Liver (tissue), 9 donors: ENCODE results near the gene TIMP3. TPM values are rescaled to one million over a fixed set of nuclear protein-coding genes. Genes with fewer than 3 reads are reported as not detected.

Experiments used
- DNase-seq: peaks from one replicate; pipeline ENCODE4 v3.0.0-alpha.2; 2017; ENCODE audit warnings: low spot score
- H3K27ac ChIP-seq, 2 donors: one replicate each; pipeline ENCODE4 v1.7.0; 2013; ENCODE audit warnings: inconsistent platforms in 2 of 2, low read length in 2 of 2, control low read depth in 1 of 2, low read depth in 1 of 2, mild to moderate bottlenecking in 1 of 2
- H3K27me3 ChIP-seq, 4 donors: one replicate each; pipeline versions ENCODE4 v1.6.1 to v1.7.0; 2013; ENCODE audit warnings: low read length in 3 of 4, inconsistent platforms in 1 of 4, mild to moderate bottlenecking in 1 of 4, moderate library complexity in 1 of 4; ENCODE audit not compliant: control insufficient read depth in 4 of 4, insufficient read depth in 4 of 4
- H3K36me3 ChIP-seq, 4 donors: one replicate each; pipeline versions ENCODE4 v1.6.1 to v1.7.0; 2013; ENCODE audit warnings: low read length in 3 of 4, mild to moderate bottlenecking in 3 of 4, low read depth in 1 of 4, moderate library complexity in 1 of 4; ENCODE audit not compliant: control insufficient read depth in 4 of 4, insufficient read depth in 3 of 4
- H3K4me1 ChIP-seq, 4 donors: one replicate each; pipeline versions ENCODE4 v1.6.1 to v1.7.0; 2013; ENCODE audit warnings: low read length in 3 of 4, mild to moderate bottlenecking in 3 of 4, moderate library complexity in 1 of 4; ENCODE audit not compliant: control insufficient read depth in 4 of 4, insufficient read depth in 4 of 4
- H3K4me3 ChIP-seq, 3 donors: one replicate each; pipeline versions ENCODE4 v1.6.1 to v1.7.0; 2013; ENCODE audit warnings: low read length in 3 of 3, control low read depth in 1 of 3, low read depth in 1 of 3, mild to moderate bottlenecking in 1 of 3
- H3K9ac ChIP-seq, 2 donors: one replicate each; pipeline ENCODE4 v1.7.0; 2013; ENCODE audit warnings: low read length in 2 of 2, mild to moderate bottlenecking in 2 of 2, moderate library complexity in 2 of 2, control low read depth in 1 of 2, low read depth in 1 of 2
- H3K9me3 ChIP-seq, 4 donors: one replicate each; pipeline versions ENCODE4 v1.6.1 to v1.7.0; 2013; ENCODE audit warnings: low read length in 3 of 4; ENCODE audit not compliant: control insufficient read depth in 4 of 4
- ATF3 ChIP-seq: IDR thresholded peaks from 2 replicates; pipeline ENCODE4 v1.6.1; 2016; ENCODE audit warnings: antibody characterized with exemption
- CTCF ChIP-seq: fragments of 150-350 bp; IDR thresholded peaks from 2 replicates; pipeline ENCODE4 v1.5.1; 2017; ENCODE audit warnings: improper control_type of control experiment, low read depth, low read length; ENCODE audit not compliant: missing input control
- FOXA1 ChIP-seq: IDR thresholded peaks from 2 replicates; pipeline ENCODE4 v1.6.1; 2016; ENCODE audit warnings: antibody characterized with exemption
- FOXA2 ChIP-seq: IDR thresholded peaks from 2 replicates; pipeline ENCODE4 v1.6.1; 2016; ENCODE audit warnings: antibody characterized with exemption
- GABPA ChIP-seq, 2 donors: IDR thresholded peaks in 1 of 2; conservative IDR thresholded peaks in 1 of 2; 2 replicates each; pipeline ENCODE4 v1.6.1; 2016; ENCODE audit warnings: antibody characterized with exemption in 2 of 2, mild to moderate bottlenecking in 1 of 2, moderate library complexity in 1 of 2
- HNF4A ChIP-seq, 2 donors: conservative IDR thresholded peaks; 2 replicates each; pipeline ENCODE4 v1.6.1; 2016; ENCODE audit warnings: antibody characterized with exemption in 2 of 2, mild to moderate bottlenecking in 2 of 2
- HNF4G ChIP-seq: IDR thresholded peaks from 2 replicates; pipeline ENCODE4 v1.6.1; 2016; ENCODE audit warnings: antibody characterized with exemption
- JUND ChIP-seq, 2 donors: IDR thresholded peaks; 2 replicates each; pipeline ENCODE4 v1.6.1; 2016; ENCODE audit warnings: antibody characterized with exemption in 2 of 2
- MAX ChIP-seq: IDR thresholded peaks from 2 replicates; pipeline ENCODE4 v1.6.1; 2016; ENCODE audit warnings: antibody characterized with exemption
- NR2F2 ChIP-seq: IDR thresholded peaks from 2 replicates; pipeline ENCODE4 v1.6.1; 2016; ENCODE audit warnings: antibody characterized with exemption
- RAD21 ChIP-seq, 2 donors: IDR thresholded peaks; 2 replicates each; pipeline ENCODE4 v1.6.1; 2016; ENCODE audit warnings: antibody characterized with exemption in 2 of 2, mild to moderate bottlenecking in 2 of 2
- RXRA ChIP-seq, 2 donors: IDR thresholded peaks; 2 replicates each; pipeline ENCODE4 v1.6.1; 2017 to 2018; ENCODE audit warnings: antibody characterized with exemption in 2 of 2, mild to moderate bottlenecking in 1 of 2
- SP1 ChIP-seq: IDR thresholded peaks from 2 replicates; pipeline ENCODE4 v1.6.1; 2018; ENCODE audit warnings: antibody characterized with exemption, mild to moderate bottlenecking
- TAF1 ChIP-seq: conservative IDR thresholded peaks from 2 replicates; pipeline ENCODE4 v1.6.1; 2016; ENCODE audit warnings: antibody characterized with exemption, mild to moderate bottlenecking
- YY1 ChIP-seq: IDR thresholded peaks from 2 replicates; pipeline ENCODE4 v1.6.1; 2016; ENCODE audit warnings: antibody characterized with exemption, mild to moderate bottlenecking
- WGBS: extraction: QIAGEN DNeasy Blood & Tissue Kit; methylation state at CpG from one replicate; pipeline ENCODE4 v1.1.7; 2013; 5-methylcytosine and 5-hydroxymethylcytosine counted together
- polyA plus RNA-seq, 2 donors: library from polyadenylated mRNA; stranded (reverse) in 1 of 2; unstranded in 1 of 2; fragments of 200-250 nt in 1 of 2; fragments of >200 nt in 1 of 2; fragmentation: Nextera tagmentation in 1 of 2; extraction: Ambion mirVana in 1 of 2; gene quantifications; one replicate each; pipeline versions ENCODE4 v1.2.1 to v1.2.3, GENCODE V29; 2013 to 2015
- total RNA-seq, 2 donors: library from RNA; depleted of rRNA; stranded (reverse); fragments of >200 nt; gene quantifications; one replicate each; pipeline ENCODE4 v1.2.3, GENCODE V29; 2014
- TF ChIP-seq, protein P1 (sequence below): IDR thresholded peaks from 2 replicates; pipeline ENCODE4 v1.6.1; 2016; ENCODE audit warnings: antibody characterized with exemption
- TF ChIP-seq, protein P2 (sequence below): IDR thresholded peaks from 2 replicates; pipeline ENCODE4 v1.6.1; 2016; ENCODE audit warnings: antibody characterized with exemption, mild to moderate bottlenecking
- donor health status: healthy.
- donor health status: healthy.
- donor health status: healthy.
- donor health status: healthy.
- donor health status: healthy.

Gene TIMP3
- total and polyA plus RNA-seq, 4 donors = 28.0 to 44.0 (median 31.2) TPM

DNA sequence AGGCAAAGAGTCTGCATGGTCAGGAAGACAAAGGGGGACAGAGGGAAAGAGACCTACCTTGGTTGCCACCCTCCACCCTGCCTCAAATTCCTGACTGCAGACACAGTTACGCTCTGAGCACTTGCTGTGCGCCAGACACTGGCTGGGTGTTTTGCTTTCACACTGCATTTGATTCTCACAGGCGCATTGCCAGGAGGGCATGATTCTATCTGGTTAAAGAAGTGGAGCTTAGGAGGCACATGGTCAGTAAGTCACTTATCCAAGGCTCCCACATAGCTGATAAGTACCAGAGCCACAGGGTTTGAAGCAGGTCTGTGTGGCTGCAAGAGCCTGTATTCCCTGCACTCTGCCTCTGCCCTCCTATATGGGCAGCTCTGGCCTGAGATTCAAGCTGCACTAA, 103.9 kb downstream of the TIMP3 start:
- no peak overlapping the region for H3K4me3 ChIP-seq
- no peaks in the 10 kb centered on the region for H3K27me3 ChIP-seq
- DNase-seq = no peak
- WGBS = 94% methylated on average over 3 of the region's 3 CpGs
- no peak overlapping the region for H3K27ac ChIP-seq
- no peaks in the 10 kb centered on the region for H3K9me3 ChIP-seq
- H3K4me1 ChIP-seq = no peaks in the 10 kb centered on the region
- no peaks in the 10 kb centered on the region for H3K36me3 ChIP-seq
- TF ChIP-seq NR2F2 (no peak), JUND (IDR thresholded peaks at IDR 0.05) (no peak), RXRA (IDR thresholded peaks at IDR 0.05) (no peak)
- H3K9ac ChIP-seq = no peak overlapping the region

DNA sequence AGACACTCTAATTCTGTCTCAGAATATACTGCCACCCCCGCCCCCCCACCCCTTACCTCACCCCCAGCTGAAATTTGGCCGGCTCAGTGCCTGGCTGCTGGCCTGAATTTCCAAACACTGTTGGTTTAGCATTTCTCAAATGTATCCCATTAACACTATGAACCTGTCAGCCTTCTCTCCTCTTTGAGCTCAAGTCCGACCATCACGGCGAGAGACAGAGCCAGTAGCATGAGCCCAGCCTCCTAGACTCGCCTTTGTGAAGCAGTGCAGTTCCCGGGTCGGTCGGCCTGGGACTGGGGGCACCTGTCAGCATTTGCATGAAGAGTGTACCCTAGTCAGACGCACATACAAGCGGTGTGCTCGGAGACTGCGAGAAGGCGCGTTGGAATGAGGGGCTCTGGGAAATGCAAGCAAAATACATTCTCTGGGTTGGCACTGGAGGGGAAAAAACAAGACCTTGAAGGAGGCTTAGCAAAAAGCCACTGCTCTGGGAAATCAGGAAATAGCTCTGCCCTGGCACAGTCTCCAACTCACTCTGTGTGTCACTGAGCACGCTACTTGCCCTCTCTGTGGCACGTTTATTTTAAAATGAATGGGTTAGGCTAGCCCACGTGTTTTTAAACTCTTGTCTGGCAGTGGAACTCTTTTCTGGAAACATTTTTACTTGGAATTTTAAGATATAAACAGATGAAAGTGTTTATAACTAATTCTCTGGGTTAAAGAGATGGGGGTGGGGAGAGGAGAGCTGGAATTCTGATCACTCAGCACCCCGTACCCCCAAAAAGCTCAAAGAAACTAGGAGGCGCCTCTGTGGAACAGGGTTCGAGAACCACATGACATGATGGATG, 108.3 kb downstream of the TIMP3 start:
- Histone ChIP-seq H3K36me3 (no peaks in the 10 kb centered on the region), H3K4me1 (no peaks in the 10 kb centered on the region), H3K4me3 (no peak overlapping the region), H3K9ac (no peak overlapping the region), H3K9me3 (no peaks in the 10 kb centered on the region), H3K27me3 (no peaks in the 10 kb centered on the region), H3K27ac (no peak overlapping the region)
- no peak for DNase-seq
- TF ChIP-seq, protein P1, sequence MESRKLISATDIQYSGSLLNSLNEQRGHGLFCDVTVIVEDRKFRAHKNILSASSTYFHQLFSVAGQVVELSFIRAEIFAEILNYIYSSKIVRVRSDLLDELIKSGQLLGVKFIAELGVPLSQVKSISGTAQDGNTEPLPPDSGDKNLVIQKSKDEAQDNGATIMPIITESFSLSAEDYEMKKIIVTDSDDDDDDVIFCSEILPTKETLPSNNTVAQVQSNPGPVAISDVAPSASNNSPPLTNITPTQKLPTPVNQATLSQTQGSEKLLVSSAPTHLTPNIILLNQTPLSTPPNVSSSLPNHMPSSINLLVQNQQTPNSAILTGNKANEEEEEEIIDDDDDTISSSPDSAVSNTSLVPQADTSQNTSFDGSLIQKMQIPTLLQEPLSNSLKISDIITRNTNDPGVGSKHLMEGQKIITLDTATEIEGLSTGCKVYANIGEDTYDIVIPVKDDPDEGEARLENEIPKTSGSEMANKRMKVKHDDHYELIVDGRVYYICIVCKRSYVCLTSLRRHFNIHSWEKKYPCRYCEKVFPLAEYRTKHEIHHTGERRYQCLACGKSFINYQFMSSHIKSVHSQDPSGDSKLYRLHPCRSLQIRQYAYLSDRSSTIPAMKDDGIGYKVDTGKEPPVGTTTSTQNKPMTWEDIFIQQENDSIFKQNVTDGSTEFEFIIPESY = no peak
- TF ChIP-seq GABPA (IDR thresholded peaks at IDR 0.05 in 1 of 2, conservative IDR thresholded peaks at IDR 0.05 in 1 of 2) (no peak), MAX (no peak), CTCF (no peak), SP1 (no peak), HNF4A (conservative IDR thresholded peaks at IDR 0.05) (no peak), JUND (IDR thresholded peaks at IDR 0.05) (no peak), TAF1 (no peak), YY1 (no peak), FOXA2 (no peak), NR2F2 (no peak), FOXA1 (no peak), RAD21 (IDR thresholded peaks at IDR 0.05) (no peak), RXRA (IDR thresholded peaks at IDR 0.05) (no peak), ATF3 (no peak), HNF4G (no peak)
- TF ChIP-seq, protein P2, sequence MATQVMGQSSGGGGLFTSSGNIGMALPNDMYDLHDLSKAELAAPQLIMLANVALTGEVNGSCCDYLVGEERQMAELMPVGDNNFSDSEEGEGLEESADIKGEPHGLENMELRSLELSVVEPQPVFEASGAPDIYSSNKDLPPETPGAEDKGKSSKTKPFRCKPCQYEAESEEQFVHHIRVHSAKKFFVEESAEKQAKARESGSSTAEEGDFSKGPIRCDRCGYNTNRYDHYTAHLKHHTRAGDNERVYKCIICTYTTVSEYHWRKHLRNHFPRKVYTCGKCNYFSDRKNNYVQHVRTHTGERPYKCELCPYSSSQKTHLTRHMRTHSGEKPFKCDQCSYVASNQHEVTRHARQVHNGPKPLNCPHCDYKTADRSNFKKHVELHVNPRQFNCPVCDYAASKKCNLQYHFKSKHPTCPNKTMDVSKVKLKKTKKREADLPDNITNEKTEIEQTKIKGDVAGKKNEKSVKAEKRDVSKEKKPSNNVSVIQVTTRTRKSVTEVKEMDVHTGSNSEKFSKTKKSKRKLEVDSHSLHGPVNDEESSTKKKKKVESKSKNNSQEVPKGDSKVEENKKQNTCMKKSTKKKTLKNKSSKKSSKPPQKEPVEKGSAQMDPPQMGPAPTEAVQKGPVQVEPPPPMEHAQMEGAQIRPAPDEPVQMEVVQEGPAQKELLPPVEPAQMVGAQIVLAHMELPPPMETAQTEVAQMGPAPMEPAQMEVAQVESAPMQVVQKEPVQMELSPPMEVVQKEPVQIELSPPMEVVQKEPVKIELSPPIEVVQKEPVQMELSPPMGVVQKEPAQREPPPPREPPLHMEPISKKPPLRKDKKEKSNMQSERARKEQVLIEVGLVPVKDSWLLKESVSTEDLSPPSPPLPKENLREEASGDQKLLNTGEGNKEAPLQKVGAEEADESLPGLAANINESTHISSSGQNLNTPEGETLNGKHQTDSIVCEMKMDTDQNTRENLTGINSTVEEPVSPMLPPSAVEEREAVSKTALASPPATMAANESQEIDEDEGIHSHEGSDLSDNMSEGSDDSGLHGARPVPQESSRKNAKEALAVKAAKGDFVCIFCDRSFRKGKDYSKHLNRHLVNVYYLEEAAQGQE = no peak
- whole genome bisulfite sequencing = 76% methylated on average over 21 of the region's 21 CpGs
